K562 (cell line): ENCODE data around the gene RNF151. TPM values are rescaled to one million over a fixed set of nuclear protein-coding genes. Genes with fewer than 3 reads are reported as not detected.

Source experiments
- CHD2 ChIP-seq: IDR thresholded peaks from 2 replicates; pipeline ENCODE4 v1.6.1; 2011; ENCODE audit warnings: low read depth, low read length
- GABPA ChIP-seq: fragments of 200-800 bp; sonication (Bioruptor generic); conservative IDR thresholded peaks from 2 replicates; pipeline ENCODE4 v1.6.1; 2016; ENCODE audit warnings: low read depth, missing genetic modification characterization, missing compliant biosample characterization
- GTF2F1 ChIP-seq: IDR thresholded peaks from 2 replicates; pipeline ENCODE4 v1.6.1; 2011; ENCODE audit warnings: low read depth, low read length, improper control_type of control experiment
- KDM2B ChIP-seq: fragments of 250-450 bp; sonication (Bioruptor Pico); IDR thresholded peaks from 2 replicates; pipeline ENCODE4 v1.8.0; 2021; ENCODE audit warnings: mild to moderate bottlenecking, moderate library complexity
- KLF1 ChIP-seq: fragments of 450-650 bp; IDR thresholded peaks from 2 replicates; pipeline ENCODE4 v1.6.1; 2016; ENCODE audit warnings: missing genetic modification characterization, missing compliant biosample characterization
- MAFF ChIP-seq: IDR thresholded peaks from 2 replicates; pipeline ENCODE4 v1.6.1; 2012; ENCODE audit warnings: low read length, improper control_type of control experiment
- PRMT5 ChIP-seq: sonication (generic); formaldehyde crosslinking; IDR thresholded peaks from 2 replicates; pipeline ENCODE4 v1.5.0; 2020; ENCODE audit warnings: missing genetic modification reagents
- SMARCC2 ChIP-seq: fragments of 450-650 bp; IDR thresholded peaks from 2 replicates; pipeline ENCODE4 v1.6.1; 2017; ENCODE audit warnings: antibody characterized with exemption, moderate library complexity, mild to moderate bottlenecking, low read depth
- SNIP1 ChIP-seq: fragments of 450-650 bp; IDR thresholded peaks from 2 replicates; pipeline ENCODE4 v1.7.1; 2017; ENCODE audit warnings: low read depth, mild to moderate bottlenecking
- SRF ChIP-seq, 2 experiments: fragments of 250-450, 450-650 bp in 1 of 2; sonication (Bioruptor Pico) in 1 of 2; sonication (generic) in 1 of 2; formaldehyde crosslinking; IDR thresholded peaks; 2 replicates each; pipeline versions ENCODE4 v1.5.0 to v1.5.1; 2020 to 2022; ENCODE audit warnings: mild to moderate bottlenecking in 1 of 2, missing genetic modification reagents in 1 of 2
- ZC3H4 ChIP-seq: sonication (generic); formaldehyde crosslinking; IDR thresholded peaks from 2 replicates; pipeline ENCODE4 v1.9.0; 2021; ENCODE audit warnings: missing genetic modification reagents, borderline replicate concordance
- ZNF175 ChIP-seq: fragments of 200-800 bp; sonication (Bioruptor generic); IDR thresholded peaks from 2 replicates; pipeline ENCODE4 v1.6.1; 2016; ENCODE audit warnings: low read depth, mild to moderate bottlenecking, missing genetic modification characterization, missing compliant biosample characterization
- ZNF212 ChIP-seq: fragments of 450-650 bp; formaldehyde crosslinking; IDR thresholded peaks from 2 replicates; pipeline ENCODE4 v1.4.0; 2020; ENCODE audit warnings: mild to moderate bottlenecking
- ZNF23 ChIP-seq: fragments of 250-450 bp; sonication (Bioruptor Pico); IDR thresholded peaks from 2 replicates; pipeline ENCODE4 v1.4.0; 2020; ENCODE audit warnings: mild to moderate bottlenecking
- polyA plus RNA-seq, 8 experiments: library from polyadenylated mRNA; depleted of rRNA in 4 of 8; stranded (reverse) in 5 of 8; unstranded in 3 of 8; fragments of >200 nt; fragmentation: Nextera tagmentation in 2 of 8; fragmentation: Illumina TruSeq in 1 of 8; extraction: Ambion mirVana in 2 of 8; extraction: Trizol in 1 of 8; gene quantifications; 2 replicates each; pipeline versions ENCODE4 v1.2.1 to v1.2.3, GENCODE V29; 2011 to 2014; ENCODE audit warnings: inconsistent platforms in 1 of 8, missing spikeins in 1 of 8
- total RNA-seq, 7 experiments: library from RNA; depleted of rRNA in 6 of 7; stranded (reverse); fragments of >200 nt in 6 of 7; fragmentation: Illumina TruSeq in 2 of 7; extraction: Trizol in 2 of 7; gene quantifications; 2 replicates each; pipeline versions ENCODE4 v1.2.1 to v1.2.3, GENCODE V29; 2011 to 2021; ENCODE audit warnings: low replicate concordance in 1 of 7
- TF ChIP-seq, protein P1 (sequence below): fragments of 250-450 bp; sonication (Bioruptor Pico); IDR thresholded peaks from 2 replicates; pipeline ENCODE4 v1.8.0; 2021; ENCODE audit warnings: moderate library complexity, mild to moderate bottlenecking, inconsistent platforms
- TF ChIP-seq, protein P2 (sequence below): fragments of 450-650 bp; formaldehyde crosslinking; IDR thresholded peaks from 2 replicates; pipeline ENCODE4 v1.4.0; 2020; ENCODE audit warnings: mild to moderate bottlenecking, moderate library complexity
- TF ChIP-seq, protein P3 (sequence below): IDR thresholded peaks from 3 replicates; pipeline ENCODE4 v1.6.1; 2011; ENCODE audit warnings: borderline replicate concordance, mild to moderate bottlenecking; ENCODE audit not compliant: insufficient read length, insufficient read depth
- TF ChIP-seq, protein P4 (sequence below): sonication (generic); formaldehyde crosslinking; IDR thresholded peaks from 2 replicates; pipeline ENCODE4 v1.8.0; 2023; ENCODE audit warnings: mild to moderate bottlenecking, missing genetic modification reagents

RNF151 gene
- total and polyA plus RNA-seq, 9 of the 15 experiments (the other 6 are each of a cell fraction or from before 2014, with no cell fraction given), result not detected

DNA sequence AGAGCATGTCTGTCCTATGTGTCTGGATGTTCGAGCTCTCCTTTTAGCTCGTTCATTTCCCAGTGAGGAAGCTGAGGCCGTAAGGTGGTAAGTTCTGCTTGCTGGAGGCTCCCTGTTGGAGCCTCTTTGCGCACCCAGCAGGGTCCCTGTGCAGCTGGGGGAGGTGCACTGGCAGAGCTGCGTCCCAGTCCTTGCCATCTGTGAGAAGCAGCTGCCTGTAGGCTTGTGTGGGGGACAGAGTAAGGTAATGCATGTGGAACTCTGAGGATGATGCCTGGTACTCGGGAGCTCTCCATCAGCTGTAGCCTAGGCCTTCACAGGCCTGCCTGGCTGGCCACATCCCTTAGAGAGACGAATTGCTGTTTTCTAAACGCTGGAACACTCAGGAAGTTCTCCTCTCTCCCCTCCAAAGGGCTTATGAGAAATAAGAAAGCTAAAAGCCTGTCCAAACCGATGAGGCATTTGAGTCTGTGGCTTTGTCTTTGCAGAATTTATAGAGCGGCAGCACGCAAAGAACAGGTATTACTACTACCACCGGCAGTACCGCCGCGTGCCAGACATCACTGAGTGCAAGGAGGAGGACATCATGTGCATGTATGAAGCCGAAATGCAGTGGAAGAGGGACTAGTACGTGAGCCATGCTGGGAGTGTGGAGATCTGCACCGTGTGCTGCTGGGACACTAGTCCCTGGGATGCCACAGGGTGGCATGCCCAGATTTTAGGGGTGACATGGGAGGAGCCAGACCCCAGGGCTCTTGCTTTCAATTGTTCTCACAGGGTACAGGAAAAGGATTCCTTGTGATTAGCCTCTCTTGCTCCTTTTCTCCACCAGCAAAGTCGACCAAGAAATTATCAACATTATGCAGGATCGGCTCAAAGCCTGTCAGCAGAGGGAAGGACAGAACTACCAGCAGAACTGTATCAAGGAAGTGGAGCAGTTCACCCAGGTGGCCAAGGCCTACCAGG lies 5.7 kb upstream of the RNF151 start (continued):
- TF ChIP-seq, protein P1, sequence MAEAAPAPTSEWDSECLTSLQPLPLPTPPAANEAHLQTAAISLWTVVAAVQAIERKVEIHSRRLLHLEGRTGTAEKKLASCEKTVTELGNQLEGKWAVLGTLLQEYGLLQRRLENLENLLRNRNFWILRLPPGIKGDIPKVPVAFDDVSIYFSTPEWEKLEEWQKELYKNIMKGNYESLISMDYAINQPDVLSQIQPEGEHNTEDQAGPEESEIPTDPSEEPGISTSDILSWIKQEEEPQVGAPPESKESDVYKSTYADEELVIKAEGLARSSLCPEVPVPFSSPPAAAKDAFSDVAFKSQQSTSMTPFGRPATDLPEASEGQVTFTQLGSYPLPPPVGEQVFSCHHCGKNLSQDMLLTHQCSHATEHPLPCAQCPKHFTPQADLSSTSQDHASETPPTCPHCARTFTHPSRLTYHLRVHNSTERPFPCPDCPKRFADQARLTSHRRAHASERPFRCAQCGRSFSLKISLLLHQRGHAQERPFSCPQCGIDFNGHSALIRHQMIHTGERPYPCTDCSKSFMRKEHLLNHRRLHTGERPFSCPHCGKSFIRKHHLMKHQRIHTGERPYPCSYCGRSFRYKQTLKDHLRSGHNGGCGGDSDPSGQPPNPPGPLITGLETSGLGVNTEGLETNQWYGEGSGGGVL (CRISPR knock-in tag), result no peak
- TF ChIP-seq ZNF175 (CRISPR knock-in tag) (no peak), SRF (CRISPR knock-in tag; IDR thresholded peaks at IDR 0.05) (no peak), GABPA (tag) (no peak), CHD2 (peak; percentile 19), GTF2F1 (no peak), KLF1 (tag) (0 out of 2 replicates have a peak, but pooled peaks have one; percentile 23), MAFF (no peak), PRMT5 (CRISPR knock-in tag) (no peak), SNIP1 (no peak), KDM2B (CRISPR knock-in tag) (no peak), SMARCC2 (no peak), ZC3H4 (CRISPR knock-in tag) (peak; percentile 7; the same call in 1 of the 2 replicates), ZNF23 (CRISPR knock-in tag) (no peak), ZNF212 (CRISPR knock-in tag) (no peak)
- TF ChIP-seq, protein P2, sequence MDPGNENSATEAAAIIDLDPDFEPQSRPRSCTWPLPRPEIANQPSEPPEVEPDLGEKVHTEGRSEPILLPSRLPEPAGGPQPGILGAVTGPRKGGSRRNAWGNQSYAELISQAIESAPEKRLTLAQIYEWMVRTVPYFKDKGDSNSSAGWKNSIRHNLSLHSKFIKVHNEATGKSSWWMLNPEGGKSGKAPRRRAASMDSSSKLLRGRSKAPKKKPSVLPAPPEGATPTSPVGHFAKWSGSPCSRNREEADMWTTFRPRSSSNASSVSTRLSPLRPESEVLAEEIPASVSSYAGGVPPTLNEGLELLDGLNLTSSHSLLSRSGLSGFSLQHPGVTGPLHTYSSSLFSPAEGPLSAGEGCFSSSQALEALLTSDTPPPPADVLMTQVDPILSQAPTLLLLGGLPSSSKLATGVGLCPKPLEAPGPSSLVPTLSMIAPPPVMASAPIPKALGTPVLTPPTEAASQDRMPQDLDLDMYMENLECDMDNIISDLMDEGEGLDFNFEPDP (CRISPR knock-in tag), result 0 out of 2 replicates have a peak, but pooled peaks have one; percentile 54
- TF ChIP-seq, protein P3, sequence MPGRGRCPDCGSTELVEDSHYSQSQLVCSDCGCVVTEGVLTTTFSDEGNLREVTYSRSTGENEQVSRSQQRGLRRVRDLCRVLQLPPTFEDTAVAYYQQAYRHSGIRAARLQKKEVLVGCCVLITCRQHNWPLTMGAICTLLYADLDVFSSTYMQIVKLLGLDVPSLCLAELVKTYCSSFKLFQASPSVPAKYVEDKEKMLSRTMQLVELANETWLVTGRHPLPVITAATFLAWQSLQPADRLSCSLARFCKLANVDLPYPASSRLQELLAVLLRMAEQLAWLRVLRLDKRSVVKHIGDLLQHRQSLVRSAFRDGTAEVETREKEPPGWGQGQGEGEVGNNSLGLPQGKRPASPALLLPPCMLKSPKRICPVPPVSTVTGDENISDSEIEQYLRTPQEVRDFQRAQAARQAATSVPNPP, result no peak
- TF ChIP-seq, protein P4, sequence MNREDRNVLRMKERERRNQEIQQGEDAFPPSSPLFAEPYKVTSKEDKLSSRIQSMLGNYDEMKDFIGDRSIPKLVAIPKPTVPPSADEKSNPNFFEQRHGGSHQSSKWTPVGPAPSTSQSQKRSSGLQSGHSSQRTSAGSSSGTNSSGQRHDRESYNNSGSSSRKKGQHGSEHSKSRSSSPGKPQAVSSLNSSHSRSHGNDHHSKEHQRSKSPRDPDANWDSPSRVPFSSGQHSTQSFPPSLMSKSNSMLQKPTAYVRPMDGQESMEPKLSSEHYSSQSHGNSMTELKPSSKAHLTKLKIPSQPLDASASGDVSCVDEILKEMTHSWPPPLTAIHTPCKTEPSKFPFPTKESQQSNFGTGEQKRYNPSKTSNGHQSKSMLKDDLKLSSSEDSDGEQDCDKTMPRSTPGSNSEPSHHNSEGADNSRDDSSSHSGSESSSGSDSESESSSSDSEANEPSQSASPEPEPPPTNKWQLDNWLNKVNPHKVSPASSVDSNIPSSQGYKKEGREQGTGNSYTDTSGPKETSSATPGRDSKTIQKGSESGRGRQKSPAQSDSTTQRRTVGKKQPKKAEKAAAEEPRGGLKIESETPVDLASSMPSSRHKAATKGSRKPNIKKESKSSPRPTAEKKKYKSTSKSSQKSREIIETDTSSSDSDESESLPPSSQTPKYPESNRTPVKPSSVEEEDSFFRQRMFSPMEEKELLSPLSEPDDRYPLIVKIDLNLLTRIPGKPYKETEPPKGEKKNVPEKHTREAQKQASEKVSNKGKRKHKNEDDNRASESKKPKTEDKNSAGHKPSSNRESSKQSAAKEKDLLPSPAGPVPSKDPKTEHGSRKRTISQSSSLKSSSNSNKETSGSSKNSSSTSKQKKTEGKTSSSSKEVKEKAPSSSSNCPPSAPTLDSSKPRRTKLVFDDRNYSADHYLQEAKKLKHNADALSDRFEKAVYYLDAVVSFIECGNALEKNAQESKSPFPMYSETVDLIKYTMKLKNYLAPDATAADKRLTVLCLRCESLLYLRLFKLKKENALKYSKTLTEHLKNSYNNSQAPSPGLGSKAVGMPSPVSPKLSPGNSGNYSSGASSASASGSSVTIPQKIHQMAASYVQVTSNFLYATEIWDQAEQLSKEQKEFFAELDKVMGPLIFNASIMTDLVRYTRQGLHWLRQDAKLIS (CRISPR knock-in tag), result no peak
